GM21526 (cell line): ENCODE results near the gene DDRGK1.

Source experiments
- ATAC-seq: cut with Tn5 transposase; IDR thresholded peaks from one replicate; pipeline ENCODE4 v1.9.1; 2021; ENCODE audit warnings: moderate library complexity; ENCODE audit not compliant: unreplicated experiment, low FRiP score

Gene DDRGK1

DNA sequence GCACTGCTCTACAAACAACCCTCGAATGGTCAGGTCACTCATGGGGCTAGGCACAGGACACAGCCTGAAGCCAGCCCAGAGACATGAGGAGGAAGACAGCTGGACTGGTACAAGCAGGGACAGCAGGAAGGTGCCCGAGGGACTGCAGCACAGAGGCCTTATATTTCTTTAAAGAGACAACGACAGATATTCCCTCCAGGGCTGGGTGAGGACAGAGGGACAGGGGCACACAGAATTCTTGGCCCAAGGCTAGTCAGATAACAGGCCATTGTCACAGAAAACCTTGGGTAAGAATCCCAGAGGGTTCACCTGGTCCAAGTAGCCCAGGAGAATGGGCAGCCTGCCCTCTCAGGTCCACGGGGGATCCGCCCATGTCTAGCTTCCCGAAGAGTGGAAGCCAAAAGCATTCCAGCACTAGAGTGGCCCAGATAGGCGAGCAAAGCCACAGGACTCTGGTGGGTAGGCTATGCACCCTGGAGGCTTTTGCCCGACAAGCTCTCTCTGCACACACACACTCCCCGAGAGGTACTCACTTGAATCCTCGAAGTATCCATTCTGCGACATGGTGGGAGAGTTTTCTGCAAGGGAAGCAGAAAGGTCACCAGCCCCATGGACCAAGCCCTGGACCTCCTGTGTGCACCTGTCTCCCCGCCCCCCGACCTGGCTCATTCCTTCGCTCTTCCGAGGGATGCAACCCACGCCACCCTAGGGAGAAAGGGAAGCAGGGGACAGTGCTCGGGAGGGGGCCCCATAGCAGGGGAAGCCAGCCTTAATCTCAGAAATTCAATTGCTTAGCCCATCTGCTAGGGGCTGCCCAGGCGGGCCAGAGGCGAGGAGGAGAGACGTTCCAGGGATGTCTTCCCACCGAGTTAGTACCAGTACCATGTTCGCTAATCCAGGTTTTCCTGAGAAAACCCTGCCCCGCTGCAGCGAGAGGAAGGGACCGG, 32.8 kb upstream of the DDRGK1 start:
- ATAC-seq, result no peak

DNA sequence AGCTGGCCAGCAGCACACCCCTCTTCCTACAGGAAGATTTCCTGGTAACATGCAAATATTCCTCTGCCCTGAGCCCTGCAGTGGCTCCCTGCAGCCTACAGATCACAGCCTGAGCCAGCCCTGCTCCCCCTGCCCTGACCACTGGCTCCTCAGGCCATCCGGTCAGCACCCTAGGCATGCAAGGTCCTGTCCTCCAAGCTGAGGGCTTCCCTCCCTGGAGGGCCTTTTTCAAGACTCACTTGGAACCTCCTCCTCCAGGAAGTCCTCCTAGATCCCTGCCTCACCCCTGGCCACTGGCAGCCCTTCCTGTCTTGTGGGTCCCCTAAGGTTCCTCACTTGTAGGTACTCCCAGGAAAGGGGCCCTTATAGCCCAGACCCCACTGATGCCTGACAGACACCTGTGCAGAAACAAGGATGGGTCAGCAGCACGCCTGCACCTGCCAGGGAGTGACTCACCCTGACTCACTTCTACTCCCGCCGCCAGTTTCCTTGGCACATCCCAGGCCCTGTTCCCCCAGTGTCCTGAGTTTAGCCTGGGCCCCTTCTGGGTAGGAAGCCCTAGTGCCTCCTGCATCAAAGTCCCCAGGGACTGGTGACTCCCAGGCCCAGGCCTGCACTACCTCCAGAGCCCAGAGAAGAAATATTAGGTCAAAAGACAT, 31.3 kb upstream of the DDRGK1 start:
- no peak for ATAC-seq

DNA sequence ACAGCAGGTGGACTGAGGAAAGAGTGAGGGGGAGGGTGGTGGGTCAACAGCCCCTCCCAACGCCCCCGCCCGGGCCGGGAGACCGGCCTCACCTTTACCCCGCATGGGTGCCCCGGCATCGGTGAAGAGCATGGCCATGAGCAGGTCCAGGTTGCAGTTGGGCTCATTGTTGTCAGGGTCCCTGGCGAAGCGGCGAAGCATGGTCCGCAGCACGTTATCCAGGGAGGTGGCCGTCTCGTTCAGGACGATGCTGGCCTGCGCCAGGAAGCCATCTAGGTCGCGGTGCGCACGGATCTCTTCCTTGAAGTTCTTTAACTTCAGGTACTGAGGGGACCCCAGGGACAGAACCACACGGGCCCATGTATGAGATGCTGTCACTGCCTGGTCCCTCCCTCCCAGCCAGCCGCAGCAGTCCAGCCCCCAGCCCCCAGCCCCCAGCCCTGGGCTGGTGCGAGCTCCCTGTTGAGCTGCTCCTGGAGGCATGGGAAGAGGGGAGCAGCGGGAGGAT, 29.6 kb upstream of the DDRGK1 start:
- ATAC-seq, result no peak

DNA sequence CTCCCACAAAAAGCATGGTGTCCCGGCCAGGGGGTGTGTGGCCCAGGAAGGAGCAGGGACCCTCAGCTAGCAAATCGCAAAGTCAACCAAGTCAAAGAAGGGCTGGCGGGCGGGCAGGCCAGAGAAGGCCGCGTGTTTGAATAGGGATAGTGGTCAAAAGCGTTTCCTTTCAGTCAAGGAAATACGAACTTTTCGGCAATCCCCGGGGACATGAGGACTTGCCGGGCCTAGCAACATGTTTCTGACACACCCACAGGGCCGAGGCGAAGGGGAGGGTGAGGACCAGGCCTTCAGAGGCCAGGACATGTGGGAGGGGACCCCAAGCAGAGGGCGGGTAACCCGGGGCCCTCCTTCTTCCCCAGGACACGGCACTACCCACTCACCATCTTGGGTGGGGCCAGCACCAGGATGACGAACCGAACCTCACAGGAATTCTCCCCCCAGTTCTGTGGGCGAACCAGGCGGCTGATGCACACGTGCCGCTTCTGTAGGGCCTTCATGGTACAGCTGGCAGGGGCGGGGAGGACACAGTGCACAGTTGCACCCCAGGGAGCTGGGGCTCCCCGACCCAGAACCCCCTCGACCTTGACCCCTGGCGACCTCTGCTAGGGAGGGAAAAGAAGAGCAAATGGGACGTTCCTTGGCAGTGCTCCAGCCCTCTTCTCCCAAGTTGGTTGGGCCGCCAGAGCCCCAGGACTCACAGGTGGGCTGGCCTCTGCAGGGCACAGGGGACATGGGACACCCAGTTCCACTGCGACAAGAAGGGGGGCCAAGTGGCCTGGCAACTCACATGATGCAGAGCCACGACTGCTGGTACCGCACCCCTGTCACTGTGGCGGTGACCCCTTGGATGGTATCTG, 28.9 kb upstream of the DDRGK1 start:
- ATAC-seq, result no peak

DNA sequence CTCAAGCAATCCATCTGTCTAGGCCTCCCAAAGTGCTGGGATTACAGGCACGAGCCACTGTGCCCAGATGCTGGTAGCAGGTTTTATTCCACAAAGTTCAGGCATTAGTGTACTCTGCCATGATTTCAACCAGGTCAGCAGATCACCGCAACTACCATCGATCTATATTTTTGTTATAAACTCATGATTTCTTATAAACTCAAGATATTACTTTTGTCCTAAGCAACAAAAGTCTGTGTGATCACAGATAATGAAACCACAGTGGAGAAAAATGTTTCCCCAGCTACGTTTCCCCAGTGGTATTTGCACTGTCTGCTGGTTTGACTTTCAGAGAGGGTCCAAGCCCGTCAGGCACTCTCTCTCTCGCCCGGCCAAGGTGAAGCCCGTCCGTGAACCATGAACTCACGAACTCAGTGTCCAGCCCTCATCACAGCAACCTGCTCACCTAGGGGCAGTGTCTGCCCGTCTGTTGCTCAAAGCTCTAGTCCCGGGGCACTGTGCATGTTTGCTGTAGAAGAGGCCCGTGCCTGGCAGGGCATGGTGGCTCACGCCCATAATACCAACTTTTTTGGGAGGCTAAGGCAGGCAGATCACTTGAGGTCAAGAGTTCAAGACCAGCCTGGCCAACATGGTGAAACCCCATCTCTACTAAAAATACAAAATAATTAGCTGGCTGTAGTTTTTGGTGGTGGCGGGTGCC, 27.6 kb upstream of the DDRGK1 start:
- ATAC-seq, result no peak

DNA sequence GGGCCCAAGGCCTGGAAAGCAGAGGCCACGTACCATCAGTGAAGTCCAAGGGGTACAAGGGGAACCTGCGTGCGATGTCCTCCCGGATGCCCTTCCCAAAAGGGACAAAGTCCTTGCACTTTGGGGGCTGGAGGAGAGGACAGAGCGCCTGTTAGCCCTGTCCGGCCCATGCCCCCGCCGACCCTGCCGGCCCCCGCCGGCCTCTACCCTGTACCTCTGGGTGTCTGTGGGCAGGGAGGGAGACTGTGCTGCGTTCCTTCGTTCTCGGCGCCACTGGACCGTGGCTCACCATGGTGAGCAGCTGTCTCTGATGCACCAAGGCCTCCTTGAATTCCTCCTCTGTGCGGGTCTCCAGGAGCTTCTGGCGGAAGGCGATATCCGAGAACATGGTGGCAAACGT, 26.6 kb upstream of the DDRGK1 start:
- no peak for ATAC-seq

DNA sequence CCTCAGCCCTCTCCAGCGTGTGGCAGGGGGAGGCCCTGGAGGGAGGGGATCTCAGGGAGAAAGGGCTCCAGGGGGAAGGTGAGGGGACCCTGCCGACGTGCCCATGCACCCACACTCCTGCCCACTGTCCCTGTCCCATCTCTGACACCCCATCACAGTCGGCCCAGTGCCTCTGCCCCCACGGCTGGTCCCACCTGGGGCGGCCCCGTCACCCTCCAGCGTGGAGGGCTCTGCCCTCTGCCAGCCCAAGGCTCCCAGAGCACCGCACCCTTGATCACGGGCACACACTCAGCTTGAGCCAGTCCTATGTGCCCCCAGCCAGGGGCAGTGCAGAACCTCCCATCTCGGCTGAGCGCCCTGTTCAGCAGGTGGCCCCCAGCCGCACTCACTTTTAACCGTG, 25.3 kb upstream of the DDRGK1 start:
- ATAC-seq, result no peak

DNA sequence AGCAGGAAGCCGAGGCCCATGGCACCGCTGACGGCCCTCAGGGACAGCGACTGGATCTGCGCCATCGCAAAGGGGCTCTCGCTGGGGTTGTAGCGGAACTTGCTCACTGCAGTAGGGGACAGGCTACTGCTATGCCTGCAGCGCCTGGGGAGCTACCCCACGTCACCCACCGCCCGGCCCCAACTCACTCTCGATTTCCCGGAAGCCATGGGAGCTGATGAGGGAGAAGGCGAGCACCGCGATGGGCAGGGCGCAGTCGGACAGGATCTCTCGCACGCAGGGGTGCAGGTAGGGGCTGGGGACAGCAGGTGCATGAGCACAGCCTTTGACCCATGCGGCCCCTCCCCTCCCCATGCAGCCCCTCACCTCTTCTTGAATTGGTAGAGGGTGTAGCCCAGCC, 24.7 kb upstream of the DDRGK1 start:
- ATAC-seq, result no peak

DNA sequence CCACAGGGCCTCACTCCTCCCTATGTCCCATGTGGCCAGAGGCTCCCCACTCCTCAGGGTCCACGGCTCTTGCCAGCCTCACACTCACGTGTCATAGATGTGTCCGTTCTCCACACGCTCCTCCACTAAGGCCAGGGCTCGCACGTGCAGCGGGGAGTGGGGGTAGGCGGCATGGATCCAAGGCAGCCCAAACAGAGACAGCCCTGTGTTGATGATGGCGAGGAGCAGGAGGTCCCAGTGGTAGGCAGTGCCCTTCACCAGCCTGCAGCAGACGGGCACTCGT, 24.2 kb upstream of the DDRGK1 start:
- ATAC-seq, result no peak

DNA sequence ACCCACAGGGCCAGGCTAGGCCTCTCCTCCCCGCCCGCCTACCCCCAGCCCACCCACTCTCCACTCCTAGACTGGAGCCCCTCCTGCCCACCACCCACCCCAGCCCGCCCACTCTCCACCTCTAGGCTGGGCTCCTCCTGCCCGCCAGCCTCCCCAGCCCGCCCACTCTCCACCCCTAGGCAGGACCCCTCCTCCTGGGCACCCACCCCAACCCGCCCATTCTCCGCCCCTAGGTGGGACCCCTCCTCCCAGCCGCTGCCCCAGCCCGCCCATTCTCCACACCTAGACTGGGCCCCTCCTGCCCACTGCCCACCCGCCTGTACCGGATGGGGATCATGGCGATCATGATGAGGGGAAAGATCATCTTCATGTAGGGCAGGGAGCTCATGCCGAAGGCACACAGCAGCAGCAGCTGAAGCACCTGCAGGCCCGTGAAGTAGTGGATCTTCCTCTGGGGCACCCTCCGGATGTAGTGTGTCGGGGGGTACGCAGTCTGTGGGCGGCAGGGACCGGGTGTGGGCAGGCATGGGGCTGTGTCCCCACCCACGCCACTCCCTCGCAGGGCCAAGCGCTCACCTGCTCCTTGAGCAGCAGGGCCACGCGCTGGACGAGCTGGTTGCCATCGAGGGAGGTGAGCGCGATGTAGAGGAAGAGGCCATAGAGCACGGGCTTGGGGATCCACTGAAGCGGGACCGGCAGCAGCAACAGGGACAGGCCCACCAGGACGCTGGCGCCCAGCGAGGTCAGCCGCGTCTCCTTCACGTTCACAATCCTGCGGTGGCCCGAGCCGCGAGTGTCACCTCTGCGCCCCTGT, 23.7 kb upstream of the DDRGK1 start:
- no peak for ATAC-seq

DNA sequence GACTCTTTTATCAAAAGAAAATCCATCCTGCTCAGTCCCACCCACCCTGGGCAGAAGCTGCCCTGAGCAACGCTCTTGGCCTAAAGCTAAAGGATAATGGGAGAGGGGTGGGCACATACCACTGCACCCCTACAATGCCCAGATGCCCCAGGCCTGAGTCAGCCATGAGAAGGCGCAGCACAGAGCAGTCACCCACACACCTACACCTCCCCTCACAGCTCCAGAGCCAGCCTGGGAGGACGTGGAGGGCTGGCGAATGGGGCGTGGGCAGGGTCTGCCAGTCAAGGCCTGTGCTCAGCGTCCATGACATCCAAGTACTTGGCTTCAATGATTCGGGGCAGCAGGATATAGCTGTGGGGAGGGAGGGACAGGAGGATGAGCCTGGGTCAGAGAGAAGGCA, 23.0 kb upstream of the DDRGK1 start:
- no peak for ATAC-seq

DNA sequence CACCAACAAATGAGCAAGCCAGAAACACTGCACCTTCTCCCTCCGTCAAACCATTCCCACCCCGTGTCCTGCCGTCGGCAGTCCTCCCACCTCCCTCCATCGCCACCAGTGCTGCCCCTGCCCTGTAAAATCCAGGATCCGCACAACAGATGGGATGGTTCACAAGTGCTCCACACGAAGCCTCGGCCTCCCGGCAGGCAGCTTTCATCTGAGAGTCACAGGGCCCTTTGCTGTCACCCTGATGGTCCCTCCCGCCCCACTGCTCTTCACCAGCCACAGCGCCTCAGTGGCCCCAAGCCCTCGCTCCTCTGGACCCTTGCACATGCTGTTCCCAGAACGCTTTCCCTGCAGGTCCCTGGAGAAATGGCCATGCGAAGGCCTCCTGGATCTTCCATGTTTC, 22.4 kb upstream of the DDRGK1 start:
- ATAC-seq, result no peak

DNA sequence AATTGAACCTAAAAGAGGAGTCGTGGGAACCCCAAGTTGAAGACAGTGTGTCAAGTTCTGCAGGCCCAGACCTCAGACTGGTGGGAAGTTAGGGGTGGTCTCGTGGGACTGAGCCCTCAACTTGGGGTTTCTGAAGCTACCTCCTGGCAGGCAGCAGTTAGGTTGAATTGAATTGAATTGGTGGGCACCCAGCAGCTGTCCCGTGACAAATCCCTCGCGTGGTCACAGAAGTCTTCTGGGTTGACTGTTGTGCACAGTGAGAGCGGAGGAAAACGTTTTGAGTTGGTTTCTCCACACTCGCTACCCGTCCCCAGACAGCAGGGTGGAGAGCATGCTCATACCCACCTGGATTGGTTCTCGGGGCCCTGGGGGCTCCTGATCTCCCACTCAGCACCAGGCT, 21.6 kb upstream of the DDRGK1 start:
- ATAC-seq, result no peak

DNA sequence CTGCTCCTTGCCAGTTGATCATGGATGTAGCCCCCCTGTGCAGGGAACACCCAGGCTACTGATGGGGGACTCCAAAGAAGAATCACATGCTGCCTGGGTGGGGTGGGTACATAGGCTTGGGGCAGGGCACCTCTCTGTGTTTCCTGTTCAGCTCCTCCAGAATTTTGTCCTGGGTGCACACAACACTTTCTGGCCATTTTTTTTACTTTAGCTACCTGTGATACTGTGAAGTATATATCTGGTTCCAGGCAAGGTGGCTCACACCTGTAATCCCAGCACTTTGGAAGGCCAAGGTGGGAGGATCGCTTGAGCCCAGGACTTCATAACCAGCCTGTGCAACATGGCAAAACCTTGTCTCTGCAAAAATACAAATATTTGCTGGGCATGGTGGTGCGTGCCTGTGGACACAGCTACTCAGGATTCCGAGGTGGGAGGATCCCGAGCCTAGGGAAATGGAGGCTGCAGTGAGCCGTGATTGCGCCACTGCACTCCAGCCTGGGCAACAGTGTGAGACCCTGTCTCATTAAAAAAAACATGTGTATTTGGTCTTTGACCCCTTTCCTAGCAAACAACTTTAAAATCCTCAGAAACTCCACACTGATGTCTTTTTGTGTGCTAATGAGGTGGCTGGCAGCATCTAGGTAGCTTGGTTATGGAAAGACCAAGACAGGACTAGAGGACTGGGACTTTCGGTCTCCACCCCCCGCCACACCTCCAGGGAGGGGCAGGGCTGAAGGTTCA, 20.4 kb upstream of the DDRGK1 start:
- no peak for ATAC-seq

DNA sequence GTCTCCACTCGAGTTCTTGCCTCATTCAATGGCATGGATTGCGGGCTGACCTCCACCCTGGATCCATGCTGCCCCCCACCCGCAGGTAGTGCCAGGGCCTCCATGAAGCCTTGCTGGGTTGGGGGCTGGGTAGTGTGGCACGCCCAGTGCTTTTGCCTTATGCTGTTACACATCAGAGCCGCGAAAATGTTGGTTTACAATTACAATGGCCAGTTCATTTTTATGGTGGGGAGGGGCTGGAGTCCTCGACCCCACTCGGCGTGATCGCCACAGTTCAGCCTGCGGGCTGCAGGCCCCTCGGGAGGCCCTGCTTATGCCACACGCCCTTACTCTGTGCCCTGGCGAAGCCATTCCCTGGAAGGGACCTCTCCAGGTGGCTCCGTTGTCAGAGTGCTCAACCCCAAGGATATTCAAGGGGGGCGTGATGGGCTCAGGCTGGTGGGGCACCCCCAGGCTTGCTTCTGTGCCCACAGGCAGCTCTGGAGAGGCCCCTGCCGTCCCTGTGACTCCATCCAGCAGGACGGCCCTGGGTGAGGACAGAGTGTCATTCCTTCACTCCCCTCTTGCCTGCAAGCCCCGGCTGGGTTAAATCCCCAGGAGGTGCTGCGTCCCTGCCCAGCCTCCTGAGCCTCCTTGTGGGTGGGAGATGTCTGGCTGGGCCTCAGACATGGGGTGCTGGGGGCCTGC, 19.7 kb upstream of the DDRGK1 start:
- ATAC-seq, result no peak

DNA sequence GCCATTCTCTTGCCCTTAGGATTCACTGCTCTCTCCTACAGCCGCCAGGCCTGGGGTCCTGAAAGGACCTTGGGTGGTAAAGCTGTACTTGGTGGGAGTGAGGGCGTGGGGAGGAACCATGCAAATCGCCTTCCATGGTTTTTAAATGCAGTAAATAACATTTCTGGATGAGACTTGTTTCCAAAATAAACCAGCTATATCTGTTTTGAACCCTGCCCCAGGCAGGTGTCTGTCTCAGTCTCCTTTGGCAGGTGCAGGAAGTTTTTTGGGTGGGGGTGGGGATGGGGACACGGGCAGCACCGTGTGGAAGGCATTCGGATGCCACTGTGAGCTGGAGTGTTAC, 19.1 kb upstream of the DDRGK1 start:
- no peak for ATAC-seq

DNA sequence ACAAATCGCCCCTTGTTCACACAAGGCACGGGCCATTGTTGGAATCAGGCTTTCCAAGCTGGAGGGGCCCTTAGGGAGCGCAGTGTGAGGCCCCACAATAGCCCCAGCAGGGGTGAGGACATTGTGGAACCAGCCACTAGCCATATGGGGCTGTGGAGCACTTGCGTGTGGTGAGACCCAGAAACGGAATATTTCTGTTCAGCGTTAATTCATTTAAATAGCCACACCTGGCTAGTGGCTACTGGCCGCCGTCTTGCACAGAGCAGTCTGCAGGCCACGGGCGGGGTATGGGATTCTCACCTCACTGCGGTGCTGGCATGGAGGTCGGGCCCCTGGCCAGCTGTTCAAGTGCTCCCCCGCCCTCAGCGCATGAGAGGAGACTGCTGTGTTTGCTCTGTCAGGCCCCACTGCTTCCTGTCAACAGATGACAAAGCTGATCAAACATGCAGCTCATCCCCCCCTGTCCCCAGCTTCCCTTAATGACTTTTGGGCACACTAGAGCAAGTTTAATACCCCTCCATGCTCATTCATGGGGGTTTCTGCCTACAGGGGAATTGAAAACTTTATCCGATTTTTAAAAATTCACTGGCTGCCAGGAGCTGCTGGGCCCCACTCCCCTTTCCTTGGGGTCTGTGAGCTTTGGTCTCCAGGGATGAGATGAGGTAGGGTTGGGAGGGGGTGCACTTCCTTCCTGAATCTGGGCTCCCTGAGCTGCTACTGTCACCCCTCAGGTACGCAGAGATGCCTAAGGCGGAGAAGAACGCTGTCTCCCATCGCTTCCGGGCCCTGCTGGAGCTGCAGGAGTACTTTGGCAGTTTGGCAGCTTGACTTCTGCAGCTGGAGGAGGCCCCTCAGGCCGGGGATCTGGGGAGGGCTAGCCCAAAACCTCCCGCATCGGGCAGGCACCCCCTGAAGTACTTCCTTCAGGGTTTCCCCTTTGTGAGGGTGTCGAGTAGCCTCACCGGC, 18.4 kb upstream of the DDRGK1 start:
- ATAC-seq, result no peak
